NAMALWA (cell line): ENCODE data around the gene TNNI2.

Source experiments
- DNase-seq: peaks from one replicate; pipeline ENCODE4 v3.0.0-alpha.2; 2015; ENCODE audit warnings: low spot score

Gene TNNI2

GRCh38 chr11:1888811-1889210, 50.0 kb downstream of the TNNI2 start:
- DNase-seq: no peak

- DNase-seq: no peak
Measured at GRCh38 chr11:1889224-1889930, 50.6 kb downstream of the TNNI2 start.

- no peak for DNase-seq
Measured at GRCh38 chr11:1889941-1890855, 51.4 kb downstream of the TNNI2 start.
